KG1 (cell line): ENCODE measurements around the gene MIA.
"Not testable (repeated sequence)": the region's sequence is repeated elsewhere in the genome, so short reads cannot be mapped to it uniquely, and the experiment has no call there.

Source experiments
- DNase-seq: peaks from one replicate; lab custom pipeline; 2025; lab: John Stamatoyannopoulos, UW

Gene MIA

GRCh38 chr19:40803857-40804782 is 28.8 kb downstream of the MIA start:
- DNase-seq, result no peak

- DNase-seq, result no peak
Observed at GRCh38 chr19:40804783-40805242, 29.5 kb downstream of the MIA start.

- no peak for DNase-seq
Observed at GRCh38 chr19:40805258-40805868, 30.0 kb downstream of the MIA start.

GRCh38 chr19:40806423-40807146 is 31.3 kb downstream of the MIA start:
- no peak for DNase-seq

- no peak for DNase-seq
Observed at GRCh38 chr19:40807147-40808020, 32.1 kb downstream of the MIA start.

GRCh38 chr19:40808021-40808325 is 32.7 kb downstream of the MIA start:
- no peak for DNase-seq

GRCh38 chr19:40808497-40808896 is 33.2 kb downstream of the MIA start:
- no peak for DNase-seq

GRCh38 chr19:40809358-40810086 is 34.2 kb downstream of the MIA start:
- DNase-seq, result no peak

- no peak for DNase-seq
Observed at GRCh38 chr19:40810160-40810559, 34.8 kb downstream of the MIA start.

GRCh38 chr19:40810649-40811408 is 35.5 kb downstream of the MIA start:
- DNase-seq, result not testable (repeated sequence)

- DNase-seq, result no peak
Observed at GRCh38 chr19:40811478-40812341, 36.4 kb downstream of the MIA start.

GRCh38 chr19:40812571-40812970 is 37.2 kb downstream of the MIA start:
- not testable (repeated sequence) for DNase-seq

- DNase-seq, result no peak
Observed at GRCh38 chr19:40813182-40813581, 37.9 kb downstream of the MIA start.

GRCh38 chr19:40815223-40815622 is 39.9 kb downstream of the MIA start:
- no peak for DNase-seq

GRCh38 chr19:40818480-40819399 is 43.4 kb downstream of the MIA start:
- DNase-seq, result not testable (repeated sequence)

GRCh38 chr19:40819479-40820234 is 44.3 kb downstream of the MIA start:
- not testable (repeated sequence) for DNase-seq

GRCh38 chr19:40822161-40822560 is 46.8 kb downstream of the MIA start:
- DNase-seq, result no peak
